GM12801 (cell line): ENCODE measurements around the gene BSPRY.

Experiments used
- TF ChIP-seq, protein P1 (sequence below): IDR thresholded peaks from one replicate; pipeline ENCODE4 v1.5.1; 2011; ENCODE audit warnings: control low read depth; ENCODE audit not compliant: insufficient read length; ENCODE audit errors: extremely low read depth

BSPRY gene

DNA sequence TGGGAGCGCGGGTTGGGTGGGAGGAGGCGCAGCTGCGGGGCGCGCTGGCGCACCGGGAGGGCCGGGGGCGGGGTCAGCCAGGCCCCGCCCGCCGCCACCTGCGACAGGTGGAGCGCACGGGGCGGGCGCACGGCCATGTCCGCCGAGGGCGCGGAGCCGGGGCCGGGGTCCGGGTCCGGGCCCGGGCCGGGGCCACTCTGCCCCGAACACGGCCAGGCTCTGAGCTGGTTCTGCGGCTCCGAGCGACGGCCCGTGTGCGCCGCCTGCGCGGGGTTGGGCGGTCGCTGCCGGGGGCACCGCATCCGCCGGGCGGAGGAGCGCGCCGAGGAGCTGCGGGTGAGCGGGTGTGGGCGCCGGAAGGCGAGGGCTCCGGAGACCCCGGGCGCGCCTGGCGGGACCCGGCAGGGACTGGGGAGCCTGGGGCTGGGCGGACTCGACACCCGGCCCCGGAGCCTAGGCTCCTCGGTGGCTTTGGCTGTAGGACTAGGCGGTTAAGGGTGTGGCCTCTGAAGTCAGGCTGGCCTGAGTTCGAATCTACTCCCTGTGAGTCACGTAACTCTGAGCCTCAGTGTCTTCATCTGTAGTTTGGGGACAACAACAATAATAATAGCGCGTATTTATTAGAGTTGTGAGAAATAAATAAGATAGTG, at the start of gene BSPRY:
Gene BSPRY, plus strand, starts transcription at position 97 of the 650 bp plus-strand sequence. Its CDS starts 39 bp downstream, at position 136.
- TF ChIP-seq, protein P1, sequence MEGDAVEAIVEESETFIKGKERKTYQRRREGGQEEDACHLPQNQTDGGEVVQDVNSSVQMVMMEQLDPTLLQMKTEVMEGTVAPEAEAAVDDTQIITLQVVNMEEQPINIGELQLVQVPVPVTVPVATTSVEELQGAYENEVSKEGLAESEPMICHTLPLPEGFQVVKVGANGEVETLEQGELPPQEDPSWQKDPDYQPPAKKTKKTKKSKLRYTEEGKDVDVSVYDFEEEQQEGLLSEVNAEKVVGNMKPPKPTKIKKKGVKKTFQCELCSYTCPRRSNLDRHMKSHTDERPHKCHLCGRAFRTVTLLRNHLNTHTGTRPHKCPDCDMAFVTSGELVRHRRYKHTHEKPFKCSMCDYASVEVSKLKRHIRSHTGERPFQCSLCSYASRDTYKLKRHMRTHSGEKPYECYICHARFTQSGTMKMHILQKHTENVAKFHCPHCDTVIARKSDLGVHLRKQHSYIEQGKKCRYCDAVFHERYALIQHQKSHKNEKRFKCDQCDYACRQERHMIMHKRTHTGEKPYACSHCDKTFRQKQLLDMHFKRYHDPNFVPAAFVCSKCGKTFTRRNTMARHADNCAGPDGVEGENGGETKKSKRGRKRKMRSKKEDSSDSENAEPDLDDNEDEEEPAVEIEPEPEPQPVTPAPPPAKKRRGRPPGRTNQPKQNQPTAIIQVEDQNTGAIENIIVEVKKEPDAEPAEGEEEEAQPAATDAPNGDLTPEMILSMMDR, result no peak

DNA sequence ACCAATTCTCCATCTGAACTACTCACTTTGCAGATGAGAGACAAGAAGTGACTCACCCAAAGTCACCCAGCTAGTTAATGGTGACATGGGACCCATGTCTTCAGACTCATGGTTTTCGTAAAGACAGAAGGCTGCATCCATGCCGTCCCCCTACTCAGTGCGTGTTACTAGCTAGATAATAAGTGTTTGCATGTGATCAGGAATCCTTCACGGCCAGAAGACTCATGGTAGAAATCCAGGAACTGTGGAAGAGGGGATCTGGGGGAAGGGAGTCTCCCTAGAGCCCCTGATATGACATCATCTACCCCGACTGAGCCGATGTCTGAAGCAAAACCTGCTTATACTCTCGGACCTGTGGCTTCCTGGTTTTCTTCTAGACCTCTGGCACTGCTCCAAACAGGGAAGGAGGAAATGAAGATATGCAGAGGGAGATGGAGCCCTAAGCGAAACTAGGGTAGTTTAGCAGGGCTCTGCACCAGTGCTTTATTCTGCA, 49.5 kb upstream of the BSPRY start:
- TF ChIP-seq, protein P1, result no peak

DNA sequence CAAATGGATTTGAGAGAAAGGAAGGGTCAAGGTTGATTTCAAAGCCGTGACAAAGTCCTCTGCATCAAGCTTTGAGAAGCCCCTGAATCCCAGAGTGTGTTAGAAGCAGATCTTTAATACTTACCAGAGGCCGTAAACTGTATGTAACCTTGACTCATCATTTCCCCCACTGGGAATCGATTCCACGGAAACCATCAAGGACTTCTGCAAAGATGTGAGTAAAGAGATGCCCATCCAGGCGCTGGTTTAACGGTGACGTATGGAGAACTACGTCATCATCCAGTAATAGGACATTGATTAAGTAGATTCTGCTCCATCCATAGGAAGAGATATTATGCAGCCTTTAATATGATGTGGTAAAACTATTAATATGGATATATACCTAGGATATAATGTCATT, 47.8 kb upstream of the BSPRY start:
- TF ChIP-seq, protein P1, result no peak

DNA sequence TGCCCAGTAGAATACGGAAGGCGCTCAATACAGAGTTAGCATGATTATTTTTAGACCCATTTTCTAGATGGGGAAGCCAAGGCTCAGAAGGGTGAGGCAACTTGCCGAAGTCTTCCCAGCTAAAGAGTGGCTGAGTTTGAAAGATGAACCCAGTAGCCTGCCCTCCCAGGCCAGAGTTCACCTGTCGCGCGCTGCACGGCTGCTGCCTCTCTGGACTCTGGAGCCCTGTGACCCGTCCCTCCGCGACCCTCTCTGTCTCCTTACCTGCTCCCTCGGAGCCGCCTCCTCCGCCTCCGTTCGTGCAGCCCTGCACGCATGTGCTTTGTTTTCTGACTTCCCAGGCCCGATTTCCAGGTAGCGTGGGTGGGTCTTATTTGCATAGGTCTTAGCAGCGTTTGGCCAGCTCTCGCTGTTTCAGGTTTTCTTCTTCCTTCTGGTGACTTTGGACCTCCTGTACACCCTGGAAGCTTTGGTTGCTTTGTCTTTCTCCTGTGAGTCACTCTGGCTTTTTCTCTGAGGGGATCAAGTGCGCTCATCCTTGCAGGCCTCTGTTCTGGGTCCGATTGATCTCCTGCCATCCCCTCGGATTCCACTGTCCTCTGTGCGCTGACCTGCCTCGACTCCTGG, 46.4 kb upstream of the BSPRY start, which contains the start of gene RNF183:
Gene RNF183, minus strand, starts transcription at position 585 of the 627 bp plus-strand sequence. CDS start 5,192 bp downstream, outside the sequence.
- TF ChIP-seq, protein P1, result no peak

DNA sequence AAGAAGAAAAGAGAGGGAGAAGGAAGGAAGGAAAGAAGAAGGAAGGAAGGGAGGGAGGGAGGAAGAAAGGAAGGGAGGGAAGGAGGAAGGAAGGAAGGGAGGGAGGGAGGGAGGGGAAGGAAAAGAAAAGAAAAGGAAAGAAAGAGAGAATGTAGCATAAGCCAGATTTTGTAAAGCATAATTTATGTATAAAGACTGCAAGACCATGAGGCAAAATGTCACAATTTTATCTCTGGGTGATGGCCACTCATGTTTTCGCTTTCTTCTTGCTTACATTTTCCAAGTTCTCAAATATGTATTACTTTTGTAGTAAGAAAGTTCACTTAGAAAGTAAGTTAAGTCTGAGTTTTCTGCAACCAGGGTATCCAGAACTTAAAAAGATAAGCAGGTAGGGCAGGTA, 42.8 kb upstream of the BSPRY start:
- TF ChIP-seq, protein P1, result no peak

DNA sequence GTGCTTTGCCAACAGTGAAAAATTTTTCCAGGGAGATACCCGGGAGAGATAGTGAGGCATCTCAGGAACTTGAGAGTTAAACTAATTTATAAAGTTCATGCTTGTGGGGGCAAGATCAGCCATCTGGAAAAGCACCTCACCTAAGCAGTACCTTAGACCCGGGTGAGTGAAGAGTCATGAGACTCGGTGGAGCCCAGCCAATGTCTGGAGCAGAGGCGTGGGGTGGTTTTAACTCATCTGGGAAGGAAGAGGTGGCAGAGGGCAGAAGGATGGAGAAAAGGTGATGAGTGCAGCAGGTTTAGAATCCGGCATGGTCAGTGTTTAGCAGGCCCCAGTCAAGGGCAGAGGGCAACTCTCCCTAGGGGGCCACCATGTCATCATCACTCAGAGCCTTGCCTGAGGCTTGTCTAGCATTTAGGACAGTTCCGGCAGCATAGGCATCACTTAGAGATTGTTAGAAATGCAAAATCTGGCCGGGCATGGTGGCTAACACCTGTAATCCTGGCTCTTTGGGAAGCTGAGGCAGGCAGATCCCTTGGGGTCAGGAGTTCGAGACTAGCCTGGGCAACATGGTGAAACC, 41.9 kb upstream of the BSPRY start:
- TF ChIP-seq, protein P1, result no peak

DNA sequence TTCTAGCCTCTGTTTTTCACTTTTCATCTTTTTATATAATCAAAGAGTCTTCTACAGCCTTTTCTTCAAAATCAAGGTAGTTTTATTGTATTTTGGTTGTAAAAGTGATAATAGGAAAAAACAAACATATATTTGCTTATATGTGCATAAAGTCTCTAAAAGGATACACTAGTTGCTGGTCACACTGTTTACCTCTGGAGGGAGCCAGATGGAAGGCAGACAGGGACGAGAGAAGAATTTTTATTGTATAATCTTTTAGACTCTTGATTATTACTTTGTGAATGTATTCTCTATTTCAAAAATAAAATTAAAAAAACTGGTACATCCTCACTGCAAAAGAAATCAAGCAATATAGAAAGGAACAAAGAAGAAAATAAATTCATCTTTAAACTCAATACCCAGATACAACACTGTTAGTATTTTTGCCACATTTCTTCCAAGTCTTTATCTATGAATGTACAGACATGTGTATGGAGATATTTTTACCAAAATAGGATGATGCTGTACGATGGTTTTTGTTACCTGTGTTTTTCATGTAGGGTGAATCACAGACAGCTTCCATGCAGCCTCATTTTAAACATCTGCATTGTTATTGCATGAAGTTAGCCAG, 40.0 kb upstream of the BSPRY start:
- TF ChIP-seq, protein P1, result no peak
